SU-DHL-6 (cell line): ENCODE measurements around the gene SOBP.

ENCODE experiments used
- H2AFZ ChIP-seq: fragments of 200-600 bp; sonication (generic); 2 replicates; pipeline ENCODE4 v1.6.1; 2014; ENCODE audit warnings: low read depth, mild to moderate bottlenecking, moderate library complexity, mixed read lengths, antibody characterized with exemption, low read length; ENCODE audit not compliant: severe bottlenecking
- H3F3A ChIP-seq: fragments of 200-600 bp; shearing (Covaris generic); 2 replicates; pipeline ENCODE4 v1.6.0; 2016; ENCODE audit warnings: antibody characterized with exemption, mild to moderate bottlenecking; ENCODE audit not compliant: insufficient read depth
- H3K27ac ChIP-seq: fragments of 200-600 bp; sonication (generic); 2 replicates; pipeline ENCODE4 v1.5.1; 2016; ENCODE audit warnings: low read depth, mild to moderate bottlenecking, low read length, moderate library complexity, mixed read lengths
- H3K27me3 ChIP-seq: fragments of 200-600 bp; sonication (generic), shearing (Covaris generic); 2 replicates; pipeline ENCODE4 v1.6.0; 2014; ENCODE audit warnings: mild to moderate bottlenecking, low read length
- H3K36me3 ChIP-seq: fragments of 200-600 bp; sonication (generic); 2 replicates; pipeline ENCODE4 v1.6.1; 2014; ENCODE audit warnings: mild to moderate bottlenecking, low read length, mixed read lengths
- H3K4me2 ChIP-seq: fragments of 300-600, 200-600 bp; shearing (Covaris generic), sonication (generic); 2 replicates; pipeline ENCODE4 v1.6.0; 2014; ENCODE audit warnings: low read length, low read depth, mild to moderate bottlenecking; ENCODE audit not compliant: poor library complexity, severe bottlenecking
- H3K4me3 ChIP-seq: fragments of 200-600 bp; sonication (generic); 2 replicates; pipeline ENCODE4 v1.5.1; 2014; ENCODE audit warnings: antibody characterized with exemption, low read length, mild to moderate bottlenecking, mixed read lengths; ENCODE audit not compliant: insufficient read depth, poor library complexity, severe bottlenecking
- H3K79me2 ChIP-seq: fragments of 200-600 bp; sonication (generic); 2 replicates; pipeline ENCODE4 v1.6.1; 2014; ENCODE audit warnings: mild to moderate bottlenecking, low read length, moderate library complexity; ENCODE audit not compliant: insufficient read depth
- H3K9ac ChIP-seq: fragments of 200-600 bp; sonication (generic); 2 replicates; pipeline ENCODE4 v1.7.0; 2014; ENCODE audit warnings: mild to moderate bottlenecking, low read length
- H3K9me2 ChIP-seq: fragments of 200-600 bp; sonication (generic); replicated peaks from 2 replicates; pipeline ENCODE4 v1.6.1; 2014; ENCODE audit warnings: low read length; ENCODE audit not compliant: insufficient read depth
- H3K9me3 ChIP-seq: fragments of 200-600 bp; sonication (generic); 2 replicates; pipeline ENCODE4 v1.6.1; 2014; ENCODE audit warnings: low read length, mixed read lengths; ENCODE audit not compliant: insufficient read depth
- H4K20me1 ChIP-seq: fragments of 200-600 bp; sonication (generic); 2 replicates; pipeline ENCODE4 v1.6.1; 2014; ENCODE audit warnings: low read depth, mild to moderate bottlenecking, antibody characterized with exemption, low read length, moderate library complexity, mixed read lengths
- EZH2phosphoT487 ChIP-seq: fragments of 200-600 bp; sonication (generic), shearing (Covaris generic); conservative IDR thresholded peaks from 2 replicates; pipeline ENCODE4 v1.6.1; 2018; ENCODE audit warnings: mild to moderate bottlenecking, antibody characterized with exemption, low read length, moderate library complexity, mixed read lengths
- TF ChIP-seq, protein P1 (sequence below): fragments of 200-600 bp; sonication (generic); IDR thresholded peaks from one replicate; pipeline ENCODE4 v1.5.1; 2017; ENCODE audit warnings: antibody characterized with exemption, mild to moderate bottlenecking, low read length, moderate library complexity; ENCODE audit not compliant: insufficient read depth, poor library complexity, severe bottlenecking

Gene SOBP

GRCh38 chr6:107626645-107627044 lies 136.7 kb downstream of the SOBP start:
- Histone ChIP-seq H3K27ac (no peak overlapping the region), H3K4me3 (no peak overlapping the region), H3K79me2 (no peaks in the 10 kb centered on the region), H3F3A (no peaks in the 10 kb centered on the region), H4K20me1 (no peaks in the 10 kb centered on the region), H3K36me3 (no peaks in the 10 kb centered on the region), H3K27me3 (no peaks in the 10 kb centered on the region), H3K9me3 (no peaks in the 10 kb centered on the region), H3K4me2 (no peak overlapping the region), H2AFZ (no peak overlapping the region), H3K9me2 (no peaks in the 10 kb centered on the region), H3K9ac (no peak overlapping the region)
- TF ChIP-seq, protein P1, sequence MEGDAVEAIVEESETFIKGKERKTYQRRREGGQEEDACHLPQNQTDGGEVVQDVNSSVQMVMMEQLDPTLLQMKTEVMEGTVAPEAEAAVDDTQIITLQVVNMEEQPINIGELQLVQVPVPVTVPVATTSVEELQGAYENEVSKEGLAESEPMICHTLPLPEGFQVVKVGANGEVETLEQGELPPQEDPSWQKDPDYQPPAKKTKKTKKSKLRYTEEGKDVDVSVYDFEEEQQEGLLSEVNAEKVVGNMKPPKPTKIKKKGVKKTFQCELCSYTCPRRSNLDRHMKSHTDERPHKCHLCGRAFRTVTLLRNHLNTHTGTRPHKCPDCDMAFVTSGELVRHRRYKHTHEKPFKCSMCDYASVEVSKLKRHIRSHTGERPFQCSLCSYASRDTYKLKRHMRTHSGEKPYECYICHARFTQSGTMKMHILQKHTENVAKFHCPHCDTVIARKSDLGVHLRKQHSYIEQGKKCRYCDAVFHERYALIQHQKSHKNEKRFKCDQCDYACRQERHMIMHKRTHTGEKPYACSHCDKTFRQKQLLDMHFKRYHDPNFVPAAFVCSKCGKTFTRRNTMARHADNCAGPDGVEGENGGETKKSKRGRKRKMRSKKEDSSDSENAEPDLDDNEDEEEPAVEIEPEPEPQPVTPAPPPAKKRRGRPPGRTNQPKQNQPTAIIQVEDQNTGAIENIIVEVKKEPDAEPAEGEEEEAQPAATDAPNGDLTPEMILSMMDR: no peak
- no peak for TF ChIP-seq EZH2phosphoT487

GRCh38 chr6:107627969-107628368 lies 138.1 kb downstream of the SOBP start:
- Histone ChIP-seq H4K20me1 (no peaks in the 10 kb centered on the region), H3K27me3 (no peaks in the 10 kb centered on the region), H3K9ac (no peak overlapping the region), H3K9me2 (no peaks in the 10 kb centered on the region), H2AFZ (no peak overlapping the region), H3F3A (no peaks in the 10 kb centered on the region), H3K4me3 (no peak overlapping the region), H3K9me3 (no peaks in the 10 kb centered on the region), H3K79me2 (no peaks in the 10 kb centered on the region), H3K36me3 (no peaks in the 10 kb centered on the region), H3K4me2 (no peak overlapping the region), H3K27ac (no peak overlapping the region)
- TF ChIP-seq, protein P1: no peak
- no peak for TF ChIP-seq EZH2phosphoT487

- no peak overlapping the region for H3K9ac ChIP-seq
- no peaks in the 10 kb centered on the region for H4K20me1 ChIP-seq
- H3K9me2 ChIP-seq: no peaks in the 10 kb centered on the region
- no peak overlapping the region for H3K27ac ChIP-seq
- no peaks in the 10 kb centered on the region for H3K79me2 ChIP-seq
- H3K9me3 ChIP-seq: no peaks in the 10 kb centered on the region
- H3K4me2 ChIP-seq: no peak overlapping the region
- H3K4me3 ChIP-seq: no peak overlapping the region
- H3K27me3 ChIP-seq: no peaks in the 10 kb centered on the region
- TF ChIP-seq EZH2phosphoT487: no peak
- TF ChIP-seq, protein P1: no peak
- no peaks in the 10 kb centered on the region for H3K36me3 ChIP-seq
- H3F3A ChIP-seq: no peaks in the 10 kb centered on the region
- no peak overlapping the region for H2AFZ ChIP-seq
These were observed 139.0 kb downstream of the SOBP start for GRCh38 chr6:107628878-107629277.
